Mammary microvascular endothelial cell (primary cell): ENCODE results near the gene BYSL. TPM values are rescaled to one million over a fixed set of nuclear protein-coding genes. Genes with fewer than 3 reads are reported as not detected.

Experiments used
- total RNA-seq: library from RNA; depleted of rRNA; stranded (reverse); fragments of >200 nt; gene quantifications from 2 replicates; pipeline ENCODE4 v1.2.3, GENCODE V29; 2015

BYSL gene, protein sequence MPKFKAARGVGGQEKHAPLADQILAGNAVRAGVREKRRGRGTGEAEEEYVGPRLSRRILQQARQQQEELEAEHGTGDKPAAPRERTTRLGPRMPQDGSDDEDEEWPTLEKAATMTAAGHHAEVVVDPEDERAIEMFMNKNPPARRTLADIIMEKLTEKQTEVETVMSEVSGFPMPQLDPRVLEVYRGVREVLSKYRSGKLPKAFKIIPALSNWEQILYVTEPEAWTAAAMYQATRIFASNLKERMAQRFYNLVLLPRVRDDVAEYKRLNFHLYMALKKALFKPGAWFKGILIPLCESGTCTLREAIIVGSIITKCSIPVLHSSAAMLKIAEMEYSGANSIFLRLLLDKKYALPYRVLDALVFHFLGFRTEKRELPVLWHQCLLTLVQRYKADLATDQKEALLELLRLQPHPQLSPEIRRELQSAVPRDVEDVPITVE
- total RNA-seq = 10.3 and 14.3 TPM in 2 replicates

DNA sequence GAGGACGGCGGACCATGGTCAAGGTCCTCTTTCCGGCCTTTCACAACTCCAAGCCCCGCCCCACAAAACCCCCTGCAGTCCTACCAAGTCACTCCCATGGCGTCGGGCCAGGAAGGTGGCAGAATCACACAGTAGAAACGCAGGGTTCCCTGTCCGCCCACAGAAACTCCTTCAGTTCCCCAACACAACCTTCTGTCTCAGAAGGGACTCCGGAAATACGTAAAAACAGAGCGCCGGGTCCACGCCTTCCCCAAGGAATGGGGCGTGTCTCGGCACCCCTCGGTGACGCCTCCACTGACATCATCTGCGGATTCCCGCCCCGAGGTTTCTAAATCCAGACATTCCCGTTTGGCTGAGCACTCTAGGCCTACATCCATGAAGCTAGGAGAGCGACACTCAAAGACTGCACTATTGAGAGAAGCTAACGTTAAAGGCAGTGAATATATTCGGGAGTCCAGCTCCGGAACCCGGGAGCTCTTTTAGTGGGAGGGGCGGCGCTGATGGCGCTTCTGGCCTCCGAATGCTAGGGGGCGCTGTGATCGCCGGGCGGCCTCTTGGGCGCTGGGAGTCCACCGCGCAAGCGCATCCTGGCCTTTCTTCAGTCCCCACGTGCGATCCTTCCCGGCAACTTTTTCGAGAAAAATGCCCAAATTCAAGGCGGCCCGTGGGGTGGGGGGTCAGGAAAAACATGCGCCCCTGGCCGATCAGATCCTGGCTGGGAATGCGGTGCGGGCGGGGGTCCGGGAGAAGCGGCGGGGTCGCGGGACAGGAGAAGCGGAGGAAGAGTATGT, at the start of gene BYSL, which contains the start of gene MED20:
TSS of gene BYSL (plus strand) at position 579 of the 791 bp plus-strand sequence. CDS start at position 643, 64 bp downstream.
TSS of gene MED20 (minus strand) at position 219 of the 791 bp plus-strand sequence. CDS start at position 98, 121 bp downstream.

DNA sequence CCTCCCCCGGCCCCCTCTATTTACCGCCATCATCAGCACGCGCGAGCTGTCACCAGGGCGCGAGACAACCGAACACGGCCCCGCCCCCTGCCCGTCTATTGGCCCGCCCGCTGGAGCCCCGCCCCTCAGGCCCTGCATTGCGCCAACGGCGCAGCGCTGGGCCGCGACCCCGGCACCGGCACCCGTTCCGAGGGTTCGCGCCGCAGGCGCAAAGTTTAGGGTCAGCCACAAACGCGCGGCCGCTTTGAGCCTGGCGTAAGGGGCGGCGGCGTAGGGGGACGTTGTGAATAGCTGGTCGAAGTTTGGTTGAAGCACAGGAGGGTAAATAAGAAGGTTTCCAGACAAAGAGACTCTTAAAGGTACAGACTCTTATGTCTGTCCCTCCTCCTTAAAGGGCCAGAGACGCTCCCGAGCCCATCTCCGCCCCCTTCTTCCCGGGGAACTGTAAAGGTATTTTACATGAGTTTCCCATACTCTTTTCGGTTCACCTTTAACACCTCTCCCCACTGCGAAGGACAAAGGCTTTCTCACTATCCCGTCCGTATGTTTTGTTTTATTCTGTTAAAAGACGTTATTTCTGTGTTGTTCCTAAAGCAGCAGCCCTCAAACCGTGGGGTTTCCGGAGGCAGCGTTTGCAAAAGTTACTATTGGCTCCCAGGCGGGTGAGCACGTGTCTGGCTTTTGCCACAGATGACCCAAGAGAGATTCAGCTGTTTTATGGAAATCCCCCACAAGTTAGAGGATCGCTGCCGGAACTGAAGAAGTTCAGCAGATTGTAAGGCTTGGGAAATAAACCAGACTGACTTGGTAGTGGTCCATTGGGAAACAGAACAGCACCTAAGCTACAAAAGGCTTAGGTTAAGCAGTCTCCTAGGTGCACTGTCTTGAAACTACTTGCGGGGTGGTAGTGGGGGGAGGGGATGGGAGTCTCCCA, 25.7 kb upstream of the BYSL start, which contains the start of gene USP49:
TSS of gene USP49 (minus strand) at position 76 of the 934 bp plus-strand sequence. CDS start 88,392 bp downstream, outside the sequence.

DNA sequence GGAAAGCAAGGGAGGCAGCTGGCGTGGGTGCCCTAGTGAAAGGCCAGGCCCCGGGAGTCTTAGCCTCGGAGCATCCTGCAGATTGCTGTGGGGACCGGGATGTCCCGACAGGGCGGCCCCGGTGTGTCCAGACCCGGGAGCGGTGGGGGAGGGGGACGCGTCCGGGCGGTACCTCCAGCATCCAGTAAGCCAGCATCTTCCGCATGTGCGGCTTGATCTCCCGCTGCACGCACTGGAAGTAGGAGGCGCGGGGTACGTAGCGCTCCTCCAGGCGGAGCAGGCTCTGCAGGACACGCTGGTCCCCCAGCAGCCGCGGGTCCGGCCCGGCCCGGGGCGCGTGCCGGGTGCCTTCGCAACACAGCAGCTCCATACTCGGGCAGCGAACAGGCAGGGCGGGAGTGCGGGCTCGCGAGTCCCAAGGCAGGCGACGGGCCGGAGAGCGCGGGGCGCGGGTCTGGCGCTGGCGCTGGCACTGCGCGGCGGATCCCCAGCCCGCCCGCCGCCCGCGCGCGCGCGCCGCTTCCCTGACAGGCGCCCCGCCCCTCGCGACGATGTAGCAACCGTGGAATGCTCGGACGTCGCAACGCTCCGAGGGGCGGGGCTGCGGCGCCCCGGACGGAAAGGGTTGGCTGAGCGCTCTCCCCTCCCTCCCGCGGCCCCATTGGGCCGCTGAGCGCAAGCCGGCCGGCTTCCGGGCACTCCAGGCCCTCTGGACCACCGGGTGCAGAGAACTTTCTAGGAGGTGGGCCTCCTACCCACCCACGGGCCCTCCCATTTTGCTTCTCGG, 20.2 kb downstream of the BYSL start, which contains the start of gene CCND3:
TSS of gene CCND3 (minus strand) at position 529 of the 787 bp plus-strand sequence. CDS start at position 370, 159 bp downstream.

Other genes with a start within 250 kb of the BYSL start
- 2.3 and 3.4 TPM in 2 replicates for gene TFEB, start 185.9 kb upstream of the BYSL start, total RNA-seq
- not detected in 2 replicates for gene PGC, start 174.1 kb upstream of the BYSL start, total RNA-seq
- 1.5 and 2.0 TPM in 2 replicates for gene FRS3, start 141.6 kb upstream of the BYSL start, total RNA-seq
- gene PRICKLE4, start 140.7 kb upstream of the BYSL start, total RNA-seq = 1.0 and 1.3 TPM in 2 replicates
- 313 and 322 TPM in 2 replicates for gene TOMM6, start 133.8 kb upstream of the BYSL start, total RNA-seq
- 1.8 and 1.9 TPM in 2 replicates for gene USP49, start 26.1 kb upstream of the BYSL start, total RNA-seq
- 25.0 TPM in 2 replicates for gene MED20, start 360 bp upstream of the BYSL start, total RNA-seq
- gene CCND3, start 20.3 kb downstream of the BYSL start, total RNA-seq = 124 and 135 TPM in 2 replicates
- 14.2 and 23.0 TPM in 2 replicates for gene TAF8, start 129.0 kb downstream of the BYSL start, total RNA-seq
- gene C6orf132, start 221.1 kb downstream of the BYSL start, total RNA-seq = 0.07 and 0.10 TPM in 2 replicates